ENCODE results near the gene LPCAT1.

- TF ChIP-seq SUZ12 (IDR thresholded peaks at IDR 0.05; ENCODE audit: extremely low read depth, insufficient read depth, insufficient read length): no peak
- no peak for TF ChIP-seq YY1 (IDR thresholded peaks at IDR 0.05; ENCODE audit: insufficient read depth, insufficient read length)
These were observed 42.3 kb downstream of the LPCAT1 start for GRCh38 chr5:1481266-1481958.
